HG03025 (cell line): ENCODE results near the gene L1CAM.

ENCODE experiments used
- ATAC-seq: cut with Tn5 transposase; IDR thresholded peaks from one replicate; pipeline ENCODE4 v1.9.1; 2021; ENCODE audit warnings: mild to moderate bottlenecking, moderate library complexity; ENCODE audit not compliant: unreplicated experiment, low FRiP score

The L1CAM gene

DNA sequence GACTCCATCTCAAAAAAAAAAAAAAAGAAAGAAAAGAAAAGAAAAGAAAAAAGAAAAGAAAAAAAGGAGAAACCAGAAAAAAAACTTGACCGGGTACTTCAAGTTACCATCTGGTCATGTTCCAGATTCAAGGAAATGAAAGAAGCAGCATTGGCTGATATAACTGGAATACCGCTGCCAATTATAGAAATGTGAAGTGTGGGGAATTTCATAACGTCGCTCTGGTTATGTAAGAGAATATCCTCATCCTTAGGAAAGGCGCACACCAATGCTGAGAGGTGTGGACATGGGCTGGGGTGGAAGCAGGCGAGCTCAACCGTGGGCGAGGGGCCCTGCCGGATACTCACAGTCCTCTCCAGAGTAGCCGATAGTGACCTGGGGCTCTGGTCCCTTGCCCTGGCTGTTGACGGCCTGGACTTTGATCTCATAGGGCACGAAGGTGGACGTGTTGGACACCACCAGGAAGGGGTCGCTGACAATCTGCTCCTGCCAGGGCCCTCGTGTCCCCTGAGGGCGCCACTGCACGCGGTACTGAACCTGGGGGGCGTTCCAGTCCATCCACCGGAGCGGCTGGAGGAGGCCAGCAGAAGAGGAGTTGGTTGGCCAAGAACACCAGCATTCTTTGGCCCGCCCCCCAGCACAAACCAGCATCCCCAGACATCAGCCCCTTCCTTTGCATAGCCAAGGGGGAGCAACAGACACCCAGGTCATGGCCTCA is 19.5 kb downstream of the L1CAM start:
- ATAC-seq: no peak

DNA sequence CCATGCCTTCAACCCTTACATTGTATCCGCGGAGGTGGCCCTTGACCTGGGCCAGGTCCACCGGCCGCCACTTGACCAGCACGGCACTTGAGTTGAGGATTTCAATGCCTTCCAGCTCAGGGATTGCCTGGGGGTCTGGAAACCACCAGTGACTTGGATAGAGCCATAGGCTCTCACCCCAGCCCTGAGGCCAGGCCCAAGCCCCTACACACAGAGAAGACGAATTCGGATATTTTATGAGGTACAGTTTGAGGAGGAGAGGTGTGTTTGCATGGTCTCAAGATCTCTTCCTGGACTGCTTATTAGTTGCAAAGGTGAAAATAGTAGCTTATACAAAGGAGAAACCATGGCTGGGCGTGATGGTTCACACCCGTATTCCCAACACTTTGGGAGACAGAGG is 20.3 kb downstream of the L1CAM start:
- no peak for ATAC-seq

DNA sequence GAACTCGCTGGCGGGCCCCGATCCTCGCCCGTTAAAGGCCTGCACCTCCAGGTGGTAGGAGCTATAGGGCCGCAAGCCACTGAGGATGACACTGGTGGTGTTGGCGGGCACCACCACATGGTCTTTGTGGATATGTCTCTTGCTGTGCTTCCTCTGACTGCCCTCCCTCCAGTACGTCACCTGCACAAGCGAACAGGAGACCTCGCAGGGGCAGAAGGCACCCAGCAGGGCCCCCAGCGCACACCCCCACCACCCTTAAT is 20.7 kb downstream of the L1CAM start:
- no peak for ATAC-seq

DNA sequence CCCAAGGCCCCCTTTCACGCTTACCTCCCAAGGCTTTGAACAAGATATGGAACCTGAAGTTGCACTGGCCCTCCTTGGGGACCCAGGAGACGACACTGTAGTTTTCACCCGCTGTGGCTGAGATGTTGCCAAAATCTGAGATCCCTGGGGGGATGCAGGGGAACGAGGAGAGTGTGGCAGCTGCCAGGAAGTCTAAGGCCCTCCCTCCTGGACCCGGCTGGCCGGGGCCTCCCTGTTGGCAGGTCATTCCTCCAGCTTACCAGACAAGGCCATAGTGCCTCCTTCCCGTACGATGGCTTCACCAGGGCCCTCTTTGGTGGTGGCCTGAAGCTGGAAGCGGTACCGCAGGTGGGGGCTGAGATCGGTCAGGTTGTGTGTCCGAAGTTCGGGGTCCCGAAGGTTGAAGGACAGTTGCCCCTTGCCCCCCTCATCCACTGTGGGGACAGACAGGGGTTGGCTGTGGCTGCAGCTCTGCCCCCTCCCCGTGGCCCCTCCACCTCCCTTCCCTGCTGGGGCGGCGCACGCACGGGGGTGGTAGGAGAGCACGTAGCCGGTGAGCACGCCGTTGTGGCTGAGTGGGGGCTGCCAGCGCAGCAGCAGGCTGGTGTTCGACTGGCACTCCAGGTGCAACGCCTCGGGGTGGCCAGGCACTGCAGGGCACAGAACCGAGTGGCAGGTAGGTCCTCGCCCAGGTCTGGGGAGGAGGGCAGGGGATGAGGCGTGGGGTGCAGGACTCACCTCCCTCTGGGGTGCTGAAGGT is 21.2 kb downstream of the L1CAM start:
- no peak for ATAC-seq

DNA sequence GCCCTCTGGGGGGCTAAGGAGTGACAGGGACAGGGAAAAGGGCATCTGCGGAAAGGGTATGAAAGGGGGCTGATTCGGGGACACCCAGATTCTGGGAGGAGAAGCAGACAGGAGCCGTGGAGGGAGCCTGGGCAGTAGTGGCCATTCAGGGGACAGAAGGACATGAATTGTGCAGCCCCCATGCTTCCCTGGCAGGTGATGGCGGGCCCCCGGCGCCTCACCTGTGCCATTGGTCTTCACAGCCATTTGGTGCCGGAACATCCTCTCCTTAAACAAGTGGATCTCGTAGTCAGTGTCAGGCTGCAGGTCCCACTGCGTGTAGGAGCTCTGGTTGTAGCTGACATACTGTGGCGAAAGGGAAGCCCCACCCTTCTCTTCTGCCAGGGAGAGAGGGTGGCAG is 21.9 kb downstream of the L1CAM start:
- no peak for ATAC-seq

DNA sequence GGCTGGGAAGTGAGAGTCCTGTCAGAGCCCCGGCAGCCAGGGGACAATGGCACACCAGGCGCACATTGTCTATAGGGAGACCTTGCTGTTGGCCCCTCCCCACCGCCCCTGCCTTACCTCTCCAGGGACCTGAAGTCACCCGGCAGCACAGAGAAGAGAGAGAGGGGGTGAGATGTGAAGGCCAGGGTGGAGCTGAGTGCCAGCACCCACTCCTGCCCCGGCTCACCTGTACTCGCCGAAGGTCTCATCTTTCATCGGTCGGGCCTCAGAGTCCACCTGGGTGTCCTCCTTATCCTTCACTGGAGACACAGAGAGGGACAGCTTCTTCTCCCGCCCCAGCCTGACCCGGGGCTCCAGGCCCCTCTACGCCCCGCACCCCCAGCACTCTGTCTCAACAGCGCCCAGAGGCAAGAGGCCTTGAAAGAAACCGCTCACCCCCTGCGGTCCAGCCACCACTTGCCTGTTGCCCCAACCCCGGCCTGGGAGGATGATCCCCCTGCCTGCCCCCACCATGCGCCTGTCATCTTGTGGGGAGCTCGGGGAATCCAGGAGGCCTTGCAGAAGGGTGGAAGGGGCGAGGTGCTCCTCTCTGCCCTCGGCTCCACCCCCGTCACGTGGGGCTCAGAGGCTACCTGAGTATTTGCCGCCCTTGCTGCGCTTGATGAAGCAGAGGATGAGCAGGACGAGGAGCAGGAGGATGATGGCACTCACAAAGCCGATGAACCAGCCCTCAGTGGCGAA is 22.6 kb downstream of the L1CAM start:
- ATAC-seq: no peak

DNA sequence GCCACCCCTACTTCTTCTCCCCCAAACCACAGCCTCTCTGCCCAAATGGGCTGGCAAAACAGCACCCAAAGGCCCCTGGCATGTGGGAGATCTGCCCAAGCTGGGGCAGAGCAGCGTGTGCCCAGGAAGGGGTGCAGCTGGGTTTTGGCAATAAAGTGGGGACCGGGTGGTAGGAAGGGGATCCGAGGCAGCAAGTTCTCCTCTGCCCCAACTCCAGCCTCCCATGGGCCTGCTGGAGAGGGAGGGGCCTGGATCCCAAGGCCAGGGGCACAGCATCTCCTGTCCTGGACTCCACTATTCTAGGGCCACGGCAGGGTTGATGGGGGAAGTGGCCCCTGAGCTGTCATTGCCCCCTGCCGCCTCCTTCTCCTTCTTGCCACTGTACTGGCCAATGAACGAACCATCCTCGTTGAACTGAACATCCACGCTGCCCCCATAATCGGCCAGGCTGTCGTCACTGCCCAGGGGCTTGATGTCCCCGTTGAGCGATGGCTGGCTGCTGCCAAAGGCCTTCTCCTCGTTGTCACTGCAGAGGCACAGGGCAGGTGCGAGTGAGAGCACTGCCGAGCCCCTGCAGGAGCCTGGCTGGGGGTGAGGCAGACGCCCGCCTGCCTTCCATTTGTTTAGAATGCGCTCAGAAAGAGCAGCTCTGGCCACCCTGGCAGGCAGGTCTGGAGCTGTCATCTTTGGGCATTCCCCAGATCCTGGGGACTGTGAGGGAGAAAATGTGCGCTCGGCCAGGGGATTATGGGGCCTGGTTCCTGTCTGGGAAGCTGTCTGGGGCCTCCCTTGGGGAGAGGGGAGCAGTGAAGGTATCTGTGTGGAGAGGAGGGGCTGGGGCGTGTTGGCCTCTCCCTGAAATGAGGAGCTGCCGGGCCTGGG is 23.4 kb downstream of the L1CAM start:
- ATAC-seq: no peak

DNA sequence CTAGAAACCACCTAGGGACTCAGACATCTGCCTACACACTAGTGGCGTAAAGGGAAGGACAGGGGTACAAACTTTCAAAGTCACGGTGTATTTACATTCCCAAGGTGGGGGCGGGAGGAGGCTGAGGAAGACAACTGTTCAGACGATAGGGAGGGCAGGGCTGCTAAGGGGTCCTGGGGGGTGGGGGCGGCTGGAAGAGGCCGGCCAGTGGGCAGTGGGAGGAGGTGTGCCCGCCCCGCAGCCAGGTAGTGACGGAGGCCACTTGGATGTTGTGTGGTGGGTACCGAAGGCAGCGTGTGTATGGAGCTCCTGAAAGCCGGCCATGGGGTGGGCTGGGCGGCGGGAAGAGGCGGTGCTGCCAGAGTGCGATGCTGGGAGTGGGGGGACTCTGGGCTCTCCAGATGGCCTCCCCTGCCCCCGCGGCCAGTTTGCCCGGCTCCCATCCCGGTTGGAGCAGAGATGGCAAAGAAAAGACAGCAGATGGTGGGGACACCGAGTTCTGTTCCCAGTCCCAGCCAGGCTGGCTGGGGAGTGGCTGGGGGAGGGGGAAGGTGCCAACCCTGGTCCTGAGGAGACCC is 24.2 kb downstream of the L1CAM start:
- no peak for ATAC-seq

DNA sequence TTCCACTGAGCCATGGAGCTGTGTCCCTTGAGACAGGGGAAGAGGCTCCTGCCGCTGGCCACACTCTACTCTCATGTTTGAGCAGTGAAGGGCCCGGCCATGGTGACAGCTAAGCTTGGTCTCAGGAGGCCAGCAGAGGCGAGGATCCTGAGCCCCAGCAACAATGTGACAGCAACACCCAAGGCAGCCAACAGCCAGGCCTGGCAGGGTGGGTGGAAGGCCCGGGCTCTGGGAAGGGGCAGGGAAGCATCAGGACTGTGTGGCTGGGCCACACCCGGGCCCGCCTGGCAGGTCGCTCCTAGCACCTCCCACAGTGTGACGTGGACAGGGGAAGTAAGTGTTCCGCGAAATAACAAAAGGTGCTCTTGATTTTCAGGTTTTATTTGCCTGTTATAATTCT is 24.8 kb downstream of the L1CAM start:
- ATAC-seq: no peak

DNA sequence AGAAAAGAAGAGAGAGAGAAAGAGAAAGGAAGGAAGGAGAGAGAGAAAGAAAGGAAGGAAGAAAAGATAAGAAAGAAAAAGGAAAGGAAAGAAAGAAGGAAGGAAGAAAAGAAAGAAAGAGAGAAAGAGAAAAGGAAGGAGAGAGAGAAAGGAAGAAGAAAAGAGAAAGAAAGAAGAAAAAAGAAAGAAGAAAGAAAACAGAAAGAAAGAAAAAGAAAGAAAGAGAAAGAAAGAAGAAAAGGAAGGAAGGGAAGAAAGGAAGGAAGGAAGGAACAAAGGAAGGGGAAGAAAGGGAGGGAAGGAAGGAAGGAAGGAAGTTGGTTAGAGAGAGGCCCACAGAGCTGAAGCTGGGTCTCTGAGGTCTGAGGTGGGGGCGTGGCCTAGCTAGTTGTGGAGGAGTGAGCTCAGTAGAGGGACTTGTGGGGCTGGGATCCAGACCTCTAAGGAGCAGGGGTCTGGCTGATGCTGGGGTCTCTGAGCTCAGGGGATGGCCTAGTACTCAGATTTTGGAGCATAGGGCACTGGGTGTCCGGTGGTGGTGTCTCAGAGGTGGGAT is 28.5 kb downstream of the L1CAM start:
- no peak for ATAC-seq

DNA sequence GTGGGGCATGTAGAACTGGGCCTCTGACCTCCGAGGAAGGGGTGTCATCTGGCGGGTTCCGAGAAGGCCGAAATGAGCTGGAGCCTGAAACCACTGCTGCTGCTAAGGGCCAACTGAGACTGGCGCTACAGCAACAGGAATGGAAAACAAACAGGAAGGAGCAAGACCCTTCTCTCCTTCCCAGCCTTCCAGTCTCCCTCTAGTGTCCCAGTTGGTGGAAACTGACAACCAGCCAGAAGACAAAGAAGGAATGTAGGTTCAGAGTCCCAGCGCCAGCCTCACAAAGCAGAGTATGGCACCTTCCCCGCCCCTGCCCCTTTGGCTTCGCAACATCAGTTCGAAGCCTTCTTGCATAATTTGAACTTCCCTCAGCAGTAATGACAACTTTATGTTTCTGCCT is 31.3 kb downstream of the L1CAM start:
- ATAC-seq: no peak

DNA sequence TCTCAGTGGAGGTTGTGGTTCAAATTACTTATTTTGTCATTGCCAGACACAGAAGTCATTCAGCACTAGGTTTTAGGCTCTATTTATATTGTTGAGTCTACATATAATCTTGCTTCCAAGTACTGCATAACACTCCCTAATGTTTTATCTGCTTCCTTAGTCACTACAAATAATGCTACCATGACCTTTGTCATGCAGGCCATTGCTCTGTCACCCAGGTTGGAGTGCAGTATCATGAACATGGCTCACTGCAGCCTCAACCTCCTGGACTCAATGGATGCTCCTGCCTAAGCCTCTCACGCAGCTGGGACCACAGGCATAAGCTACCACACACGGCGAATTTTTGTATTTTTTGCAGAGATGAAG is 32.1 kb downstream of the L1CAM start:
- ATAC-seq: no peak

DNA sequence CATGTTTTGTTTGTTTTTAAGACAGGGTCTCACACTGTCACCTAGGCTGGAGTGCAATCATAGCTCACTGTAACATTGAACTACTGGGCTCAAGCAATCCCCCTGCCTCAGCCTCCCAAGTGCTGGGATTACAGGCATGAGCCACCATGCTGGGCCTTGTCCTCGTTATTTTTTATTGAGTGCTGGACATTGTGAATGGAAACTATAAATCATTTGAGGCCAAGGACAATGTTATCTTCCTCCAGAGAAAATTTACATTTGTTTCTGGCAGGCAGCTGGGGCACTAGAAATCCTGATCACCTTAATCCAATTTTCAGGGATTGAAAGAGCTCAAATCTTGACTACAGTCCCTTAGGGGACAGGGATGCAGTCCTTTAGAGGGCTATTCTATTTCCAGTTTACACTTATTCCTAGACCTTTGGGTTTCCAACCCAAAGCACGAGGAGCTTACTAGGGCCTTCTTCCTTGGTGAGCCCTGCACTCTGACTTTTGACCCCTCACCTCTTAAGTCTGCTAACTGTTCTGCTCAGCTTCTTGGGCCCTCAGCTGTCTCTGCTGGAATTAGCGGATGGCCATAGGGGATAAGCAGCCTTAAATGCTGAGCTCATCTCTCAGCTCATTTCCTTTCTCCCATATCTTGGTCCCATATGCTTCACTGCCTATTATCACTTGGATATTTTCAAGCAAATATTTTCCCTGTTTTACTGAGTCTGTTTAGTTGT is 32.6 kb downstream of the L1CAM start:
- no peak for ATAC-seq

DNA sequence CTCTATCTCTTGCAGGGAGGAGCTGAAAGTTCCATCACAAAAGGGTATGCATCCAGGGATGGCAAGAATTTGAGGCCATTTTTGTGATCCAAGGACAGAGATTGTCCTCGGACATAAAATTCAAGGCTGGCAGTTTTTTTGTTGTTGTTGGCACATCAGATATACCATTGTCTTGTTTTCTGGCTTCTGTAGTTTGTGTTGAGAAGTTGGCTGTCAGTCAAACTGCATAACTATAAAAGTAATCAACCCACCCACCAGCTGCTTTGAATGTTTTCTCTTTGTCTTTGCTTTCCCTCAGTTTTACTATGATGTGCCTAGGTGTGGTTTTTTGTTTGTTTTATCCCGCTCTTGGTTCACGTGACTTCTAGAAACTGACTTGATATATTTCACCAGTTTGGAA is 34.0 kb downstream of the L1CAM start:
- no peak for ATAC-seq

DNA sequence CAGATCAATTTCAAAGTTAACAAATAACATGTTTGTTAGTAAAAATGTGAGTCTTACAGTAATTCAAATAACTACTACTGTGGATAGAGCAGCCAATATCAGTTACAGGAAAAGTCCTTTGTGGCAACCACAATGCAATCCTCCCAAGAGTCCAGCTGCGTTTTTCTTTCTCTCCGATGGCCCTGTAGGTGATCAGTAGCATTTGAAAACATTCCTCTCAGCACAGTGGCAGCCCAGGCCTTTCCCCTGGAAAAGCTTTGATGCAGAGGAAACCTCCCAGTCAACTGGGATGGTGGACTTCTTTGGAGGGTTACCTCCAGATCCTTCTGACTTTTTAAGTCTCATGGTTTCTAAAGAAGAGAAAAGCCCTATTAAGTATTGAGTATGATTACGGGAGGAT is 37.6 kb downstream of the L1CAM start:
- ATAC-seq: no peak

DNA sequence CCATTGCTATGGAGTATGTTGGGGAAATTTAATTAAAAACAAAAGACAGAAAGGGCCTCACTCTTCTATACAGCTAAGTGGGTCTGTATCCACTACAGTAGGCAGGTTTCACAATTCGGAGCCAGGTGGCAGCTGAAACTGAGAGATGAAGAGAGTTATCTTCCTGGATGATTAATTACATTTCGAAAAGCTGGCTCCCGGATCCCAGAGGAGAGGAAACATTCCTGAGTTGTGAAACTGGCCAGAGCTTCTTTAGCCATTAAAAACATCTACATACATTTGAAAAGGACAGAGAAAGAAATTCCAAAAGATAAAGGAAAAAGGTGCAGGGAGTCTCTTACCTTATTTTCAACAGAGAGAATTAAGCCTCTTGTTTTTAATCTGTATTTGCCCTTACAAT is 40.1 kb downstream of the L1CAM start:
- ATAC-seq: no peak

DNA sequence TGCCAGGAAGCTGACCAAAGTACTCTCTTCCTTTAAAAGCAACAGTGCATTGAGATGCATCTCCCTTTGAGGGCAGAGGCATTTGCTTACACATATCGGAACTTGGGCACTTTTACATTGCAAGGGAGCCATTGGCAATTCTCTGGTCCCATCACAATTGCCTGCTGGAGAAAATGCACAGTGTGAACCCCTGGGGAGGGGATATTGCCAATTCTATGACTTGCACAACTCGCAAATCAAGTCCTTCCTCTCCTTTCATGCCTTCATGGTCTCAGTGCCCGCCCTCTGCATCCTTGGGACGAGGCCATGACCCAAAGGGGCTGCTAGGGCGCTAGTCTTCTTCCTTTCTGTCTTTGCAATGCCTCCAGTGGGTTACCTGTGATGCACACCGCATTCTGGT is 40.8 kb downstream of the L1CAM start:
- ATAC-seq: no peak

DNA sequence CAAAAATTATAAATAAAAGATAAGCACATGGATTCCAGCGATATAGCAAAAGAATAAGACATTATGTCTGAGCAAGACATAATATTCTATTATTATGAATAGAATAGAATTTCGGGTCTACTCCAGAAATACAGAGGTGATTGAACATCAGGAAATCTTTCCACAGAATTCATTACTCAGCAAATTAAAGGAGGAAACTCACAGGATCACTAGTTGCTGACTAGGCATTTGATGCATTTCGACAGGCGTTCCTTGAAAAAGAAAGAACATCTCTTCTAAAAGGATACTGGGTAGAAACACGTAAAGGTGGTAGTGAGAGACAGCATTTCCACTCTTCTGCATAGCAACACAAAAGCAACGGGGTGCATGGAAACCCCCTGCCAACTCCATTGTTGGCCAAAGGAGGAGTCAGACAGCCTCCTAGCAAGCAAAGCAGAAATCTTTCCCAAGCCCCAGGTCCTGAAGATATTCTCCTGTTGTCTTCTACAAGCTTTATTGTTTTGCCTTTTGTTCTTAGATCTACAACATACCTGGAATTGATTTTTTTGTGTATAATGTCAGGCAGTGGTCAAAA is 41.4 kb downstream of the L1CAM start:
- no peak for ATAC-seq

DNA sequence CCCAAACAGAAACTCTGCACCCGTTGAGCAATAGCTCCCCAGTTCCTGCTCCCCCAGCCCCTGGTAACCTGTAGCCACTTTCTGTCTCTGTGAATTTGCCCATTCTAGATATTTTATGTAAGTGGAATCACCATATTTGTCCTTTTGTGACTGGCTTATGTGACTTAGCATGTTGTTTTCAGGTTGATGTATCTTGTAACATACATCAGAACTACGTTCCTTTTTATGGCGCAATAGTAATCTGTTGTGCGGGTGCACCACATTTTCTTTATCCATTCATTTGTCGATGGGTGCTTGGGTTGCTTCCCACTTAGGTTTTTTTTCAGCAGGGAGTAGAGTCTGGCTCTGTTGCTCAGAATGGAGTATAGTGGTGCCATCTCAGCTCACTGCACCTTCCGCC is 49.1 kb downstream of the L1CAM start:
- no peak for ATAC-seq
